Measurements from ENCODE around the gene SAXO2. TPM values are rescaled to one million over a fixed set of nuclear protein-coding genes. Genes with fewer than 3 reads are reported as not detected.
A peak's percentile ranks its signal among the peaks of the same experiment; 100 is the strongest.
"Not testable (repeated sequence)": the region's sequence is repeated elsewhere in the genome, so short reads cannot be mapped to it uniquely, and the experiment has no call there.

Gene SAXO2
- total RNA-seq, 2 donors from 2014 or later = not detected

GRCh38 chr15:82294061-82294690 lies 31.6 kb downstream of the SAXO2 start:
- no peak for TF ChIP-seq CTCF (IDR thresholded peaks at IDR 0.05)
- Histone ChIP-seq H3K27me3 (no peaks in the 10 kb centered on the region), H3K36me3 (no peaks in the 10 kb centered on the region), H3K4me1 (no peaks in the 10 kb centered on the region), H3K27ac (no peak overlapping the region), H3K4me3 (no peak overlapping the region), H3K9me3 (no peaks in the 10 kb centered on the region)
- DNase-seq (ENCODE audit: low spot score) = no peak

- no peak overlapping the region for H3K27ac ChIP-seq
- DNase-seq (ENCODE audit: low spot score) = no peak
- H3K4me1 ChIP-seq = peaks cover 0 to 13% of the 10 kb centered on the region in 2 donors
- H3K4me3 ChIP-seq = no peak overlapping the region
- H3K9me3 ChIP-seq = no peaks in the 10 kb centered on the region
- H3K36me3 ChIP-seq = no peaks in the 10 kb centered on the region
- no peak for TF ChIP-seq CTCF (IDR thresholded peaks at IDR 0.05)
- no peaks in the 10 kb centered on the region for H3K27me3 ChIP-seq
Measured at GRCh38 chr15:82297546-82297945, 34.9 kb downstream of the SAXO2 start.

- no peak for TF ChIP-seq CTCF (IDR thresholded peaks at IDR 0.05)
- no peak overlapping the region for H3K27ac ChIP-seq
- H3K4me3 ChIP-seq = no peak overlapping the region
- peaks cover 0 to 13% of the 10 kb centered on the region in 2 donors for H3K4me1 ChIP-seq
- H3K9me3 ChIP-seq = no peaks in the 10 kb centered on the region
- no peaks in the 10 kb centered on the region for H3K27me3 ChIP-seq
- no peaks in the 10 kb centered on the region for H3K36me3 ChIP-seq
- DNase-seq (ENCODE audit: low spot score) = no peak
Measured at GRCh38 chr15:82298032-82298431, 35.4 kb downstream of the SAXO2 start.

- H3K9me3 ChIP-seq = no peaks in the 10 kb centered on the region
- H3K36me3 ChIP-seq = no peaks in the 10 kb centered on the region
- H3K27ac ChIP-seq = no peak overlapping the region
- peaks cover 0 to 13% of the 10 kb centered on the region in 2 donors for H3K4me1 ChIP-seq
- no peak overlapping the region for H3K4me3 ChIP-seq
- no peak for TF ChIP-seq CTCF (IDR thresholded peaks at IDR 0.05)
- no peak for DNase-seq (ENCODE audit: low spot score)
- no peaks in the 10 kb centered on the region for H3K27me3 ChIP-seq
Measured at GRCh38 chr15:82298520-82298919, 35.9 kb downstream of the SAXO2 start.

- not testable (repeated sequence) for H3K9me3 ChIP-seq; DNase-seq (ENCODE audit: low spot score)
Measured at GRCh38 chr15:82299511-82299914, 36.9 kb downstream of the SAXO2 start.

GRCh38 chr15:82300326-82300725 lies 37.7 kb downstream of the SAXO2 start:
- DNase-seq (ENCODE audit: low spot score) = not testable (repeated sequence)

More at GRCh38 chr15:82299511-82299914, 36.9 kb downstream of the SAXO2 start:
- Histone ChIP-seq H3K27ac (peak overlapping the region in 1 of 2 donors; percentile 43), H3K4me1 (peaks cover 0 to 13% of the 10 kb centered on the region in 2 donors)
- H3K27me3 ChIP-seq, H3K36me3 ChIP-seq, H3K4me3 ChIP-seq: not testable (repeated sequence)

GRCh38 chr15:82300883-82301282 lies 38.3 kb downstream of the SAXO2 start:
- peak overlapping the region; percentile 70 to 79 for H3K27ac ChIP-seq
- H3K4me3 ChIP-seq = no peak overlapping the region
- no peak for DNase-seq (ENCODE audit: low spot score)
- no peaks in the 10 kb centered on the region for H3K9me3 ChIP-seq
- no peak for TF ChIP-seq CTCF (IDR thresholded peaks at IDR 0.05)
- H3K4me1 ChIP-seq = peaks cover 0 to 16% of the 10 kb centered on the region in 2 donors
- H3K27me3 ChIP-seq = no peaks in the 10 kb centered on the region
- H3K36me3 ChIP-seq = no peaks in the 10 kb centered on the region

More at GRCh38 chr15:82300326-82300725, 37.7 kb downstream of the SAXO2 start:
- not testable (repeated sequence) for H3K4me3 ChIP-seq, H3K27me3 ChIP-seq, H3K36me3 ChIP-seq, H3K9me3 ChIP-seq
- Histone ChIP-seq H3K4me1 (peaks cover 0 to 13% of the 10 kb centered on the region in 2 donors), H3K27ac (peak overlapping the region; percentile 70 to 79)

Measured in right atrium auricular region (tissue), 2 donors.